ENCODE measurements around the gene SLC25A40.

- TF ChIP-seq CTCF (IDR thresholded peaks at IDR 0.05 in 4 of 5, conservative IDR thresholded peaks at IDR 0.05 in 1 of 5) (no peak), POLR2A (IDR thresholded peaks at IDR 0.05) (no peak)
These were observed 23.1 kb upstream of the SLC25A40 start for GRCh38 chr7:87899255-87899654.
